Muscle layer of duodenum (tissue), 2 donors: ENCODE data around the gene UBE2F.

Experiments used
- H3K27ac ChIP-seq: one replicate; pipeline ENCODE4 v1.7.0; 2013; ENCODE audit warnings: mild to moderate bottlenecking, low read length
- H3K27me3 ChIP-seq: one replicate; pipeline ENCODE4 v1.7.0; 2013; ENCODE audit warnings: low read depth, mild to moderate bottlenecking, control low read depth, low read length
- H3K36me3 ChIP-seq, 2 donors: one replicate each; pipeline ENCODE4 v1.7.0; 2013; ENCODE audit warnings: low read length in 2 of 2, control low read depth in 1 of 2, mild to moderate bottlenecking in 1 of 2; ENCODE audit not compliant: insufficient read depth in 2 of 2, control insufficient read depth in 1 of 2
- H3K4me1 ChIP-seq, 2 donors: one replicate each; pipeline ENCODE4 v1.7.0; 2013; ENCODE audit warnings: low read length in 2 of 2, mild to moderate bottlenecking in 2 of 2, control low read depth in 1 of 2, moderate library complexity in 1 of 2; ENCODE audit not compliant: insufficient read depth in 2 of 2, control insufficient read depth in 1 of 2
- H3K4me3 ChIP-seq, 2 donors: one replicate each; pipeline ENCODE4 v1.7.0; 2013; ENCODE audit warnings: low read length in 2 of 2, low read depth in 1 of 2, mild to moderate bottlenecking in 1 of 2
- H3K9me3 ChIP-seq, 2 donors: one replicate each; pipeline ENCODE4 v1.7.0; 2013; ENCODE audit warnings: low read length in 2 of 2, control low read depth in 1 of 2, mild to moderate bottlenecking in 1 of 2; ENCODE audit not compliant: control insufficient read depth in 1 of 2
- donor health status: healthy.

UBE2F gene

DNA sequence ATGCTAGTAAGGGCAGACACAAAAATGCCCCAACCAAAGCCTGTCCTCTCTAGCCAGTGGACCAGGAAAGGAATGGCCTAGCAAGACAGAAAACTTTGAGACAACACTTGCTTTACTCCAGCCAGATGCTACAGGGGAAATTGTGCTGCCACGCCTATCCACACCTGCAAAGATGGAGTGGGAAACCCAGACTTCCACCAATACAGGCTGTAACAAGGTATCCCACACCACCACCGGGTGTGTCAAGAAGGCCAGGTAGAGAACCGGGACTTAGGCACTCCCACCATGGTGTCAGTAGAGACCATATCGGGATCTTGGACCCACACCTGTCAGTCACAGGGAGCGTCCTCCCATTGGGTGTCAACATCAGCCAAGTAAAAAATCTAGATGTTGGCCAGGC, 117.1 kb downstream of the UBE2F start:
- Histone ChIP-seq H3K9me3 (no peaks in the 10 kb centered on the region), H3K4me3 (no peak overlapping the region), H3K36me3 (peaks cover 18 to 20% of the 10 kb centered on the region in 2 donors), H3K27me3 (no peaks in the 10 kb centered on the region), H3K4me1 (peaks cover 0 to 4% of the 10 kb centered on the region in 2 donors), H3K27ac (no peak overlapping the region)

DNA sequence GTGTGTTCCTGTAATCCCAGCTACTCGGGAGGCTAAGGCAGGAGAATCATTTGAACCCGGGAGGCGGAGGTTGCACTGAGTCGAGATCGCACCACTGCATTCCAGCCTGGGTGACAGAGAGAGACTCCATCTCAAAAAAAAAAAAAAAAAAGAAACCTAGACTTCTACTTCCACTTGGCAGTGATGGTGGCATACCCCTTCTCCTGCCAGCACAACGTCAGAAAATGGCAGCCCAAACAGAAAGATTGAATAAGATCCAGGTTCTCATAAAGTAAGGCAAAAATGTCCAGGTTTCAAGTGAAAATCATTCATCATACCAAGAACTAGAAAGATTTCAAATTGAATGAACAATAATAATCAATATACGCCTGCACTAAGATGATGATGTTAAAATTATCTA, 117.9 kb downstream of the UBE2F start:
- Histone ChIP-seq H3K27ac (no peak overlapping the region), H3K4me1 (peaks cover 0 to 4% of the 10 kb centered on the region in 2 donors), H3K27me3 (no peaks in the 10 kb centered on the region), H3K4me3 (no peak overlapping the region), H3K9me3 (no peaks in the 10 kb centered on the region), H3K36me3 (peaks cover 18 to 20% of the 10 kb centered on the region in 2 donors)

DNA sequence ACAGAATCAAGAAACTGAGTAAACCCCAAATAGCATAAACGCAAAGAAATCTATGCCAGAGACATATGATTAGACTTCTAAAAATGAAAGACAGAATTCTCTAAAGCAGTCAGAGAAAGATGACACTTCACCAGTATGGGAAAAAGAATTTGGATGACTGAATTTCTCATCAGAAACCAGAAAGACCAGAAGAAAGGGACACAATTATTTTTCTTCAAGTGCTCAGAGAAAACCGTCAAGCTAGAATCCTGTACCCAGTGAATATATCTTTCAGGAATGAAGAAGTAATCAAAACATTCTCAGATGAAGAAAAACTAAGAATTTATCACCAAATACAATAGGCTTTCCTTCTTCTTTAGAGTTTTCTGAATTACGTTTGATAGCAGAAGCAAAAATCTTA, 119.1 kb downstream of the UBE2F start:
- peaks cover 18 to 20% of the 10 kb centered on the region in 2 donors for H3K36me3 ChIP-seq
- H3K4me1 ChIP-seq, result peaks cover 0 to 4% of the 10 kb centered on the region in 2 donors
- no peaks in the 10 kb centered on the region for H3K9me3 ChIP-seq
- no peak overlapping the region for H3K27ac ChIP-seq
- no peak overlapping the region for H3K4me3 ChIP-seq
- no peaks in the 10 kb centered on the region for H3K27me3 ChIP-seq

DNA sequence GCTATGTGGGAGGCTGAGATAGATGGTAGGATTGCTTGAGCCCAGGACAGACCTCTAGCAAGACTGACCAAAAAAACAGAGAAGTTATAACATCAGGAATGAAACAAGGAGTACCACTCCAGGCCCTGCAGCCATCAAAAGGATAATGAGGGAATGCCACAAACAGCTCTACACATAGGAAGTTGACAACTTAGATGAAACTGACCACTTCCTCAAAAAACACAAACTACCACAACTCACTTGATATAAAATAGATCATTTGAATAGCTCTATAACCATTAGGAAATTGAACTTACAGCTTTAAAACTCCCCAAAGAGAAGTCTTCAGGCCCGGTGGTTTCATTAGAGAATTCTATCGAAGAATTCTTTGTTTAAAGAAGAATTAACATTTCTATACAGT, 120.4 kb downstream of the UBE2F start:
- H3K4me1 ChIP-seq, result peaks cover 0 to 2% of the 10 kb centered on the region in 2 donors
- no peaks in the 10 kb centered on the region for H3K9me3 ChIP-seq
- H3K27me3 ChIP-seq, result no peaks in the 10 kb centered on the region
- H3K27ac ChIP-seq, result no peak overlapping the region
- no peak overlapping the region for H3K4me3 ChIP-seq
- H3K36me3 ChIP-seq, result peaks cover 13 to 14% of the 10 kb centered on the region in 2 donors

DNA sequence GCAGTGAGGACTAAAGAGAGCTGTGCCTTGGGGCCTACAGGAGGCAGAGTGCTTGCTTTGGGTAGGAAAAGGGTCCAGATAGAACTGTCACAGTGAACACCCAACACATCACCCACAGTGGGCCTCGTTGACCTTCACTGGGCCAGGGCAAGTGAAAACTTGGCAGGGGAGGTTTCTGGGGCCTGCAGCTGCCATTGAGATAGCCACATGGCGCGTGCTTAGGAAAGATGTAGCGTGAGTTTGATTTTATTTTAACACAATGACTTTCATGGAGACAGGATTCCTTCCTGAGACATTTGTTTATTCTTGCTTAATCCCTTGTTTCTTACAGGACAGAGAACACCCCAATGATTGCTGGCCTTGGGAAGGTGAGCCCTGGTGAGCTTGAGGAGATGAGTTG, 124.1 kb downstream of the UBE2F start:
- H3K27ac ChIP-seq, result no peak overlapping the region
- H3K4me1 ChIP-seq, result no peaks in the 10 kb centered on the region
- no peak overlapping the region for H3K4me3 ChIP-seq
- no peaks in the 10 kb centered on the region for H3K36me3 ChIP-seq
- no peaks in the 10 kb centered on the region for H3K27me3 ChIP-seq
- no peaks in the 10 kb centered on the region for H3K9me3 ChIP-seq

DNA sequence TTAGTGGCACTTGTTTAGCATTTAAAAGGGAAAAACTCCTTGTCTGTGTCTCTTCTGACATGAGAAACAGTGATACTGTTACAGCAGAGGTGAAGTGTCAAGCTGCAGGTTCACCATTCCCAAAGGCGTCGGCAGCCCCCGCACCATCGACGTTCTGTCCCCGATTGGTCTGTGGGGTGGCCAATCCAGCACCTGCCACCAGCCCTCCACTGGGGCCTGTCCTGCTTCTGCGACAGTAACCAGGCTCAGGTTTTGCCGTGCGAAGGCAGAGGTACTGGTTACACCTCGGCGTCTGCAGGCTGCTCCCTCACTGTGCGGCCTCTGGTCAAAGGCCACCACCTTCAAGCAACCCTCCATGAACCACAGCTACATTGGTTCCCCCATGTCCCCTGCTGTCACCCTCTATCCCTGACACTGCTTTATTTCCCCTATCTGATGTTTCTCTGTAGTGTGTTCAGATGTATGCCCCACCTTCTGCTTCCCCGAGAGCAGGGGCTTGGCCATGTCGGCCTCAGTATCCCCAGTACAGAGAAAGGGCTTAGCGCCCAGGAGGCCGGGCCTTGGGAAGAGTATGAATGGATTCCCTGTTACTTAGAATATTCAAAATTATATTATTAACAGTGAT, 124.7 kb downstream of the UBE2F start:
- Histone ChIP-seq H3K4me3 (no peak overlapping the region), H3K27me3 (no peaks in the 10 kb centered on the region), H3K9me3 (no peaks in the 10 kb centered on the region), H3K4me1 (no peaks in the 10 kb centered on the region), H3K27ac (no peak overlapping the region), H3K36me3 (no peaks in the 10 kb centered on the region)
